Measurements from ENCODE around the gene SAG. TPM values are rescaled to one million over a fixed set of nuclear protein-coding genes. Genes with fewer than 3 reads are reported as not detected.

SAG gene
- total and polyA plus RNA-seq, 10 of the 15 experiments (the other 5 are each of a cell fraction or from before 2014, with no cell fraction given): 0.06 to 0.47 TPM; not detected in 8

DNA sequence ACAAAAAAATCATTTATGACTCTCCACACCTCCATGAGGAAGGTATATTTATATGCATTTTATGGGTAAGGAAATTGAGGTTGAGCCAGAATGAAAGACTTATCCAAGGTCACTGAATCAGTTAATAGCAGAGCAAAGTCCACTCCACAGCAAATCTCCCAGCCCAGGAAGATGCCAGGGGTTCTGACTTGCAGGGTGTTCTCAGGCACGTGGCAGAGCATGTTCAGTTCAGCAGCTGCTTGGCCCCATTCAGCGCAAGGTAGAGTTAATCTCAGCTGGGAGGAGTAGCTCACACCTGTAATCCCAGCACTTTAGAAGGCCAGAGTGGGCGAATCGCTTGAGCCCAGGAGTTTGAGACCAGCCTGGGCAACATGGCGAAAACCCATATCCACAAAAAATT, 28.9 kb downstream of the SAG start (continued):
- TF ChIP-seq, protein P1, sequence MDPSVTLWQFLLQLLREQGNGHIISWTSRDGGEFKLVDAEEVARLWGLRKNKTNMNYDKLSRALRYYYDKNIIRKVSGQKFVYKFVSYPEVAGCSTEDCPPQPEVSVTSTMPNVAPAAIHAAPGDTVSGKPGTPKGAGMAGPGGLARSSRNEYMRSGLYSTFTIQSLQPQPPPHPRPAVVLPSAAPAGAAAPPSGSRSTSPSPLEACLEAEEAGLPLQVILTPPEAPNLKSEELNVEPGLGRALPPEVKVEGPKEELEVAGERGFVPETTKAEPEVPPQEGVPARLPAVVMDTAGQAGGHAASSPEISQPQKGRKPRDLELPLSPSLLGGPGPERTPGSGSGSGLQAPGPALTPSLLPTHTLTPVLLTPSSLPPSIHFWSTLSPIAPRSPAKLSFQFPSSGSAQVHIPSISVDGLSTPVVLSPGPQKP (IDR thresholded peaks at IDR 0.05; ENCODE audit: low read depth, low read length): no peak
- TF ChIP-seq, protein P2, sequence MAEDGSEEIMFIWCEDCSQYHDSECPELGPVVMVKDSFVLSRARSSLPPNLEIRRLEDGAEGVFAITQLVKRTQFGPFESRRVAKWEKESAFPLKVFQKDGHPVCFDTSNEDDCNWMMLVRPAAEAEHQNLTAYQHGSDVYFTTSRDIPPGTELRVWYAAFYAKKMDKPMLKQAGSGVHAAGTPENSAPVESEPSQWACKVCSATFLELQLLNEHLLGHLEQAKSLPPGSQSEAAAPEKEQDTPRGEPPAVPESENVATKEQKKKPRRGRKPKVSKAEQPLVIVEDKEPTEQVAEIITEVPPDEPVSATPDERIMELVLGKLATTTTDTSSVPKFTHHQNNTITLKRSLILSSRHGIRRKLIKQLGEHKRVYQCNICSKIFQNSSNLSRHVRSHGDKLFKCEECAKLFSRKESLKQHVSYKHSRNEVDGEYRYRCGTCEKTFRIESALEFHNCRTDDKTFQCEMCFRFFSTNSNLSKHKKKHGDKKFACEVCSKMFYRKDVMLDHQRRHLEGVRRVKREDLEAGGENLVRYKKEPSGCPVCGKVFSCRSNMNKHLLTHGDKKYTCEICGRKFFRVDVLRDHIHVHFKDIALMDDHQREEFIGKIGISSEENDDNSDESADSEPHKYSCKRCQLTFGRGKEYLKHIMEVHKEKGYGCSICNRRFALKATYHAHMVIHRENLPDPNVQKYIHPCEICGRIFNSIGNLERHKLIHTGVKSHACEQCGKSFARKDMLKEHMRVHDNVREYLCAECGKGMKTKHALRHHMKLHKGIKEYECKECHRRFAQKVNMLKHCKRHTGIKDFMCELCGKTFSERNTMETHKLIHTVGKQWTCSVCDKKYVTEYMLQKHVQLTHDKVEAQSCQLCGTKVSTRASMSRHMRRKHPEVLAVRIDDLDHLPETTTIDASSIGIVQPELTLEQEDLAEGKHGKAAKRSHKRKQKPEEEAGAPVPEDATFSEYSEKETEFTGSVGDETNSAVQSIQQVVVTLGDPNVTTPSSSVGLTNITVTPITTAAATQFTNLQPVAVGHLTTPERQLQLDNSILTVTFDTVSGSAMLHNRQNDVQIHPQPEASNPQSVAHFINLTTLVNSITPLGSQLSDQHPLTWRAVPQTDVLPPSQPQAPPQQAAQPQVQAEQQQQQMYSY (CRISPR knock-in tag; IDR thresholded peaks at IDR 0.05): no peak
- TF ChIP-seq CBX5 (IDR thresholded peaks at IDR 0.05; ENCODE audit: low read depth): no peak
- no peak for TF ChIP-seq SPI1 (IDR thresholded peaks at IDR 0.05; ENCODE audit: borderline replicate concordance, insufficient read depth, low read depth, low read length)

DNA sequence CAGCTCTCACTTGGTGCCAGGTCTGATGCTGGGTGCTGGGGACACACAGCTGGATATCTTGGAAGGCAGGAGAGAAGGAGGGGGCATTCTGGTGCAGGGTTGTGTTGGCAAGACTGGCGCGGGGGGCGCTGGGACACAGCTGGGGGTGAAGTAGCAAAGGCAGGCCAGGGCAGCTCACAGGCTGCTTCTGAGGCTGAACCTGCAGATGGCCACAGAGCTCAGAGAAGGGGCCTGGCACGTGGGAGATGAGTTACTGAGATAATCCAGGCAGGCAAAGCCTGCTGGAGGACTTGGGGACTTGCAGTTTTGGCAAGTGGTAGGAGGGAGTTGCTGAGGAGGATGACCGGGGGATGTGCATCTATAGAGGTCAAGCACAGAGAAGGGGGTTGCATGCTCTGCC, 30.4 kb downstream of the SAG start:
- H4K20me1 ChIP-seq (ENCODE audit: control insufficient read depth, insufficient read depth): no peaks in the 10 kb centered on the region
- H3K4me1 ChIP-seq (ENCODE audit: control insufficient read depth, insufficient read depth, low read length): peaks cover 4% of the 10 kb centered on the region; the same call in 1 of the 2 replicates
- ATAC-seq (no peak; the same call in 2 of the 3 replicates), FAIRE-seq (no peak), DNase-seq (ENCODE audit: low read depth, low spot score) (no peak)
- no peaks in the 10 kb centered on the region; a peak in 1 of 4 replicates for H3K27me3 ChIP-seq (replicated peaks in 1 of 2; ENCODE audit: control insufficient read depth in 2 of 2, insufficient read depth in 2 of 2, low read length in 1 of 2)
- intact Hi-C loops (cut with micrococcal nuclease; ENCODE audit: unreplicated experiment): no loop called here
- 76% methylated on average over 5 of the region's 5 CpGs for WGBS (ENCODE audit: insufficient coverage, insufficient replicate concordance, low lambda C conversion rate, missing lambda C conversion rate)
- no TSS peak for BruUV-seq (replicated peaks)
- RAD21 ChIA-PET (ENCODE audit: unreplicated experiment): no interaction called here
- H3K9ac ChIP-seq (ENCODE audit: control insufficient read depth, insufficient read depth, low read length): no peak overlapping the region
- no peak overlapping the region for H3K4me3 ChIP-seq
- no peaks in the 10 kb centered on the region for H3K36me3 ChIP-seq (ENCODE audit: control insufficient read depth in 2 of 2, insufficient read depth in 2 of 2, low read length in 1 of 2)
- SMC1A ChIA-PET (ENCODE audit: uncharacterized antibody, unreplicated experiment): no interaction called here
- in situ Hi-C loops (cut with MboI): no loop called here
- POLR2A ChIA-PET: no interaction called here
- H3K27ac ChIP-seq (ENCODE audit: control insufficient read depth, insufficient read depth): no peak overlapping the region
- H3K79me2 ChIP-seq (ENCODE audit: control insufficient read depth, insufficient read depth, low read length): no peaks in the 10 kb centered on the region
- TF ChIP-seq RCOR1 (conservative IDR thresholded peaks at IDR 0.05; ENCODE audit: low read depth, low read length) (no peak), POLR2AphosphoS2 (IDR thresholded peaks at IDR 0.05; ENCODE audit: low read depth, low read length) (no peak)
- TF ChIP-seq, protein P3, sequence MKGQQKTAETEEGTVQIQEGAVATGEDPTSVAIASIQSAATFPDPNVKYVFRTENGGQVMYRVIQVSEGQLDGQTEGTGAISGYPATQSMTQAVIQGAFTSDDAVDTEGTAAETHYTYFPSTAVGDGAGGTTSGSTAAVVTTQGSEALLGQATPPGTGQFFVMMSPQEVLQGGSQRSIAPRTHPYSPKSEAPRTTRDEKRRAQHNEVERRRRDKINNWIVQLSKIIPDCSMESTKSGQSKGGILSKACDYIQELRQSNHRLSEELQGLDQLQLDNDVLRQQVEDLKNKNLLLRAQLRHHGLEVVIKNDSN (IDR thresholded peaks at IDR 0.05; ENCODE audit: borderline replicate concordance, extremely low read length, insufficient read depth, low read depth, low read length): no peak
- H2AFZ ChIP-seq (ENCODE audit: control insufficient read depth, low read depth, low read length): no peak overlapping the region
- CTCF ChIA-PET: interaction anchor here (0.9 to 1.1 kb wide), 2 partner anchors 9 kb away, joined by 3 read pairs; no protein-coding TSS in a partner anchor
- H3K9me3 ChIP-seq (replicated peaks; ENCODE audit: control insufficient read depth, insufficient read depth, low read length): no peaks in the 10 kb centered on the region
- no peak overlapping the region for H3K4me2 ChIP-seq (ENCODE audit: control insufficient read depth, insufficient read depth)
